Prostate gland (tissue), 2 donors: ENCODE data around the gene RPLP1. TPM values are rescaled to one million over a fixed set of nuclear protein-coding genes. Genes with fewer than 3 reads are reported as not detected.
A peak's percentile ranks its signal among the peaks of the same experiment; 100 is the strongest.

Experiments
- DNase-seq: peaks from one replicate; pipeline ENCODE4 v3.0.0-alpha.2; 2019; ENCODE audit warnings: low spot score
- H3K27ac ChIP-seq, 2 donors: fragments of 200-600 bp; sonication (generic); 2 replicates each; pipeline ENCODE4 v1.5.1; 2017 to 2019
- H3K27me3 ChIP-seq: fragments of 200-600 bp; sonication (generic); replicated peaks from 2 replicates; pipeline ENCODE4 v1.5.1; 2019; ENCODE audit not compliant: insufficient read depth
- H3K36me3 ChIP-seq, 2 donors: fragments of 200-600 bp; sonication (generic); 1 replicate in 1 of 2; 2 replicates in 1 of 2; pipeline versions ENCODE4 v1.5.1 to v1.8.1; 2017 to 2019
- H3K4me1 ChIP-seq: fragments of 200-600 bp; sonication (generic); replicated peaks from 2 replicates; pipeline ENCODE4 v1.5.1; 2019
- H3K4me3 ChIP-seq, 2 donors: fragments of 200-600 bp; sonication (generic); 2 replicates each; pipeline ENCODE4 v1.5.1; 2017 to 2019
- H3K9me3 ChIP-seq: fragments of 200-600 bp; sonication (generic); 2 replicates; pipeline ENCODE4 v1.5.1; 2017
- CTCF ChIP-seq, 4 experiments: fragments of 200-600 bp in 2 of 4; fragments of 450-650 bp in 2 of 4; sonication (generic) in 2 of 4; IDR thresholded peaks; 1 replicate in 3 of 4; 2 replicates in 1 of 4; pipeline ENCODE4 v1.5.1; 2016 to 2019; ENCODE audit warnings: antibody characterized with exemption in 4 of 4, mild to moderate bottlenecking in 2 of 4, moderate library complexity in 2 of 4
- POLR2A ChIP-seq: fragments of 450-650 bp; IDR thresholded peaks from one replicate; pipeline ENCODE4 v1.6.1; 2016; ENCODE audit warnings: antibody characterized with exemption, mild to moderate bottlenecking
- POLR2AphosphoS5 ChIP-seq: sonication (generic); formaldehyde crosslinking; IDR thresholded peaks from one replicate; pipeline ENCODE4 v1.6.1; 2017; ENCODE audit warnings: antibody characterized with exemption
- WGBS: methylation state at CpG from one replicate; pipeline ENCODE4 v1.1.5; 2018; 5-methylcytosine and 5-hydroxymethylcytosine counted together
- intact Hi-C: fragments of 100-400 bp; cut with DNase I; formaldehyde crosslinking; loops from one replicate; pipeline ENCODE4 v1.14.2; 2022
- total RNA-seq, 2 donors: library from RNA; depleted of rRNA; stranded (reverse); fragments of >200 nt; gene quantifications; one replicate each; pipeline ENCODE4 v1.1.0, GENCODE V29; 2016

Gene RPLP1
- total RNA-seq, 2 donors from 2014 or later: 593 to 930 TPM

GRCh38 chr15:69454953-69455352 lies 2.3 kb downstream of the RPLP1 start:
- no peaks in the 10 kb centered on the region for H3K27me3 ChIP-seq
- H3K27ac ChIP-seq: no peak overlapping the region
- 25% methylated on average over 5 of the region's 5 CpGs for WGBS
- DNase-seq: no peak
- no peaks in the 10 kb centered on the region for H3K36me3 ChIP-seq
- TF ChIP-seq POLR2A: no peak
- no peak for TF ChIP-seq CTCF (IDR thresholded peaks at IDR 0.05)
- no peak for TF ChIP-seq POLR2AphosphoS5
- intact Hi-C loops: no loop called here
- H3K9me3 ChIP-seq: no peaks in the 10 kb centered on the region
- H3K4me1 ChIP-seq: peaks cover 7% of the 10 kb centered on the region
- peak overlapping the region in 1 of 2 donors; percentile 76 for H3K4me3 ChIP-seq

- DNase-seq: no peak
- TF ChIP-seq POLR2A: no peak
- TF ChIP-seq CTCF (IDR thresholded peaks at IDR 0.05): no peak
- no peak for TF ChIP-seq POLR2AphosphoS5
- H3K9me3 ChIP-seq: no peaks in the 10 kb centered on the region
- H3K4me1 ChIP-seq: peaks cover 7% of the 10 kb centered on the region
- intact Hi-C loops: no loop called here
- H3K27ac ChIP-seq: no peak overlapping the region
- H3K36me3 ChIP-seq: no peaks in the 10 kb centered on the region
- no peak overlapping the region for H3K4me3 ChIP-seq
- WGBS: 79% methylated on average over 13 of the region's 13 CpGs
- H3K27me3 ChIP-seq: no peaks in the 10 kb centered on the region
Observed at GRCh38 chr15:69456208-69457166, 3.9 kb downstream of the RPLP1 start.

DNA sequence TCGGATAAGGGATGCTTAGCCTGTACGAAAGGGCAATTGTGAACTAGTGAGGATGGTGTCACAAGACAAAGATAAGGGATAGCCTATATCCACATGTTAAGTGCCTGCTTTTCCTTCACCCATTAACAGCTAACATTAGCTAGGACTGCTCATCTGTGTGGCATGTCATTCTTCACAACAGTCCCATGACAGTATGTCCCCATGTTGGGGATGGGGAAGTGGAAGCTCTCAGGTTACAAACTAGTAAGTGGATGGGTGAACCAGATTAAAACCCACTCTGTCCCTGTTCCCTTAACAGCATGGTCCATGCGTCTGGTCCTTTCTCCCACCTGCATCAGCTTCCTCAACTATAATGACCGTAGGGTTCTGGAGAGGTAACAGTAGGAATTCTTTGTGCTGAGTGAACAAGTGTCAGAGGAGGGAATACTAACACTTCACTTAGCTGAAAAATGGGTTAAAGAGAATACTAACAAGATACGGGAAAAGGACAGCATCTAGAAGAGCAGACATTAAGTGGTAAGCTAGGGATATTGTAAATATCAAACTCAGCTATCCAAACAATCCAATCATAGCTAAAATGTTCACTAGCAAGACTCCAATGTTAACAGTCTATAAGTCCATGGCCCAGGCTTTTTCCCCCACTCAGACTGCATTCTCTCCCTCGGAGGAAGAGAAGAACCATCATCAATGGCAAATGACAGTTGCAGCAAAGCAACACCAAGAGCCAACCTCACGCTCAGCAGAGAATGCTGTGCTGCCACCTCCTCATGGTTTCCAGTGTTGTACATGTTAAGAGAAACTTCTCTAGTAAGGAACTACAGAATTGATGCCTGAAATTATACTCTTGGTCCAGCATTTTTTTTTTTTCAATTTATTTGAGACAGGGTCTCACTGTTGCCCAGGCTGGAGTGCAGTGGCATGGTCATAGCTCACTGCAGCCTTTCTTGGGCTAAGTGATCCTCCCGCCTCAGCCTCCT lies 5.0 kb downstream of the RPLP1 start:
- no peaks in the 10 kb centered on the region for H3K36me3 ChIP-seq
- H3K4me1 ChIP-seq: peaks cover 7% of the 10 kb centered on the region
- no peak for DNase-seq
- TF ChIP-seq POLR2A (no peak), CTCF (IDR thresholded peaks at IDR 0.05) (no peak), POLR2AphosphoS5 (no peak)
- no peaks in the 10 kb centered on the region for H3K9me3 ChIP-seq
- intact Hi-C loops: no loop called here
- no peaks in the 10 kb centered on the region for H3K27me3 ChIP-seq
- 81% methylated on average over 8 of the region's 8 CpGs for WGBS
- H3K27ac ChIP-seq: no peak overlapping the region
- no peak overlapping the region for H3K4me3 ChIP-seq

GRCh38 chr15:69459066-69459465 lies 6.4 kb downstream of the RPLP1 start:
- 60% methylated on average over 2 of the region's 2 CpGs for WGBS
- no peaks in the 10 kb centered on the region for H3K27me3 ChIP-seq
- H3K9me3 ChIP-seq: no peaks in the 10 kb centered on the region
- no peak overlapping the region for H3K27ac ChIP-seq
- no peak for TF ChIP-seq CTCF (IDR thresholded peaks at IDR 0.05)
- TF ChIP-seq POLR2AphosphoS5: no peak
- no peak for TF ChIP-seq POLR2A
- no peak for DNase-seq
- H3K4me1 ChIP-seq: peaks cover 7% of the 10 kb centered on the region
- no peaks in the 10 kb centered on the region for H3K36me3 ChIP-seq
- no peak overlapping the region for H3K4me3 ChIP-seq
- intact Hi-C loops: no loop called here
